H1 (cell line): Measurements from ENCODE around the gene ELOF1. TPM values are rescaled to one million over a fixed set of nuclear protein-coding genes. Genes with fewer than 3 reads are reported as not detected.

Source experiments
- CTCF ChIA-PET: fragments of 300-600 bp; sonication (Branson Sonifier 250); formaldehyde crosslinking; loops from one replicate; lab custom pipeline; 2021; ENCODE audit not compliant: partially characterized antibody; lab: Charles Lee
- POLR2A ChIA-PET: fragments of 300-600 bp; sonication (Branson Sonifier 250); formaldehyde crosslinking; loops from one replicate; lab custom pipeline; 2021; ENCODE audit warnings: inconsistent platforms; ENCODE audit not compliant: partially characterized antibody; lab: Charles Lee
- DNase-seq, 2 experiments: peaks; one replicate each; pipeline versions ENCODE4 v3.0.0 to v3.0.0-alpha.2; 2010 to 2022; ENCODE audit warnings: low spot score in 2 of 2, low read depth in 1 of 2, mixed read lengths in 1 of 2
- FAIRE-seq: peaks from 2 replicates; lab custom pipeline; 2011; peaks lifted over from hg19 to GRCh38; lab: Jason Lieb, UNC
- H2AFZ ChIP-seq: 2 replicates; pipeline ENCODE4 v1.8.1; 2012; ENCODE audit warnings: low read length, inconsistent platforms
- H2AK5ac ChIP-seq: 2 replicates; pipeline ENCODE4 v1.6.1; 2013; ENCODE audit warnings: low read depth, low read length
- H2BK120ac ChIP-seq: replicated peaks from 2 replicates; pipeline ENCODE3; 2013; ENCODE audit warnings: low read depth, low read length, inconsistent platforms
- H2BK12ac ChIP-seq: 2 replicates; pipeline ENCODE4 v1.6.1; 2013; ENCODE audit warnings: low read depth, low read length
- H2BK15ac ChIP-seq: 2 replicates; pipeline ENCODE4 v1.6.1; 2013; ENCODE audit warnings: low read length
- H2BK20ac ChIP-seq: 2 replicates; pipeline ENCODE4 v1.6.1; 2013; ENCODE audit warnings: low read length
- H2BK5ac ChIP-seq: 2 replicates; pipeline ENCODE4 v1.6.1; 2013; ENCODE audit warnings: low read depth, low read length
- H3K14ac ChIP-seq: 2 replicates; pipeline ENCODE4 v1.6.1; 2013; ENCODE audit warnings: inconsistent platforms; ENCODE audit not compliant: insufficient read length
- H3K18ac ChIP-seq: 2 replicates; pipeline ENCODE4 v1.6.1; 2013; ENCODE audit warnings: low read length; ENCODE audit errors: extremely low read depth
- H3K23ac ChIP-seq: 2 replicates; pipeline ENCODE4 v1.6.1; 2013; ENCODE audit warnings: inconsistent platforms; ENCODE audit not compliant: insufficient read length
- H3K23me2 ChIP-seq: 2 replicates; pipeline ENCODE4 v1.6.1; 2013; ENCODE audit warnings: low read depth, low read length
- H3K27ac ChIP-seq: 2 replicates; pipeline ENCODE4 v1.6.1; 2011; ENCODE audit warnings: low read depth, low read length, inconsistent platforms
- H3K27me3 ChIP-seq, 4 experiments: replicated peaks in 1 of 4; 1 replicate in 1 of 4; 2 replicates in 3 of 4; pipeline versions ENCODE4 v1.6.1 to v1.8.1; 2011 to 2013; ENCODE audit warnings: low read length in 3 of 4, mild to moderate bottlenecking in 3 of 4, inconsistent platforms in 2 of 4, mixed read lengths in 2 of 4, moderate library complexity in 1 of 4; ENCODE audit not compliant: control insufficient read depth in 3 of 4, insufficient read depth in 3 of 4; ENCODE audit errors: extremely low read depth in 1 of 4
- H3K36me3 ChIP-seq, 4 experiments: 2 replicates each; pipeline versions ENCODE4 v1.6.1 to v1.8.1; 2011 to 2013; ENCODE audit warnings: mild to moderate bottlenecking in 4 of 4, low read length in 3 of 4, moderate library complexity in 2 of 4, control low read depth in 1 of 4, inconsistent platforms in 1 of 4; ENCODE audit not compliant: insufficient read depth in 4 of 4, control insufficient read depth in 2 of 4
- H3K4ac ChIP-seq: replicated peaks from 2 replicates; pipeline ENCODE3; 2013; ENCODE audit warnings: low read length, low read depth, mixed read lengths, inconsistent platforms; ENCODE audit not compliant: insufficient read length
- H3K4me1 ChIP-seq, 4 experiments: replicated peaks in 1 of 4; 1 replicate in 1 of 4; 2 replicates in 3 of 4; pipeline versions ENCODE4 v1.6.1 to v1.8.1; 2011 to 2013; ENCODE audit warnings: low read length in 3 of 4, inconsistent platforms in 2 of 4, mixed read lengths in 1 of 4; ENCODE audit not compliant: insufficient read depth in 4 of 4, control insufficient read depth in 3 of 4
- H3K4me2 ChIP-seq, 2 experiments: 2 replicates each; pipeline versions ENCODE4 v1.6.1 to v1.8.1; 2011 to 2013; ENCODE audit warnings: low read depth in 2 of 2, low read length in 2 of 2, control low read depth in 1 of 2, inconsistent platforms in 1 of 2, mild to moderate bottlenecking in 1 of 2; ENCODE audit not compliant: insufficient read depth in 1 of 2
- H3K4me3 ChIP-seq, 4 experiments: fragments of 200-600, 300-600 bp in 1 of 4; sonication (generic), shearing (Covaris generic), sonication (Bioruptor Twin) in 1 of 4; 2 replicates each; pipeline versions ENCODE4 v1.5.1 to v1.8.1; 2011 to 2016; ENCODE audit warnings: low read length in 4 of 4, low read depth in 3 of 4, control low read depth in 2 of 4, inconsistent platforms in 2 of 4, mild to moderate bottlenecking in 2 of 4, mixed read lengths in 1 of 4, moderate library complexity in 1 of 4; ENCODE audit not compliant: insufficient read depth in 2 of 4; ENCODE audit errors: extremely low read depth in 1 of 4
- H3K56ac ChIP-seq: replicated peaks from 2 replicates; pipeline ENCODE3; 2013; ENCODE audit warnings: low read depth, mild to moderate bottlenecking, mixed read lengths, low read length, inconsistent platforms; ENCODE audit not compliant: insufficient read length
- H3K79me1 ChIP-seq: 2 replicates; pipeline ENCODE4 v1.6.1; 2013; ENCODE audit warnings: low read depth, low read length, control low read depth
- H3K79me2 ChIP-seq, 2 experiments: 2 replicates each; pipeline versions ENCODE4 v1.6.1 to v1.8.1; 2012 to 2013; ENCODE audit warnings: low read length in 2 of 2, mild to moderate bottlenecking in 2 of 2, inconsistent platforms in 1 of 2; ENCODE audit not compliant: insufficient read depth in 2 of 2, control insufficient read depth in 1 of 2
- H3K9ac ChIP-seq, 4 experiments: replicated peaks in 1 of 4; 1 replicate in 1 of 4; 2 replicates in 3 of 4; pipeline versions ENCODE4 v1.6.1 to v1.8.1; 2011 to 2013; ENCODE audit warnings: low read depth in 3 of 4, low read length in 3 of 4, control low read depth in 2 of 4, mild to moderate bottlenecking in 2 of 4, moderate library complexity in 2 of 4, inconsistent platforms in 1 of 4; ENCODE audit errors: extremely low read depth in 1 of 4
- H3K9me3 ChIP-seq, 2 experiments: 2 replicates each; pipeline versions ENCODE4 v1.6.1 to v1.8.1; 2012 to 2013; ENCODE audit warnings: mild to moderate bottlenecking in 2 of 2, moderate library complexity in 2 of 2, control low read depth in 1 of 2, inconsistent platforms in 1 of 2, low read depth in 1 of 2, low read length in 1 of 2, mixed read lengths in 1 of 2; ENCODE audit not compliant: insufficient read depth in 2 of 2
- H4K20me1 ChIP-seq, 2 experiments: replicated peaks in 1 of 2; 2 replicates each; pipeline versions ENCODE3 to v1.8.1; 2011 to 2013; ENCODE audit warnings: inconsistent platforms in 2 of 2, low read length in 2 of 2, mild to moderate bottlenecking in 1 of 2; ENCODE audit not compliant: insufficient read depth in 2 of 2, control insufficient read depth in 1 of 2
- H4K5ac ChIP-seq: 2 replicates; pipeline ENCODE4 v1.6.1; 2013; ENCODE audit warnings: low read length, low read depth, mixed read lengths, inconsistent platforms; ENCODE audit not compliant: insufficient read length
- H4K8ac ChIP-seq: 2 replicates; pipeline ENCODE4 v1.8.0; 2013; ENCODE audit warnings: mild to moderate bottlenecking, moderate library complexity, low read length, inconsistent platforms; ENCODE audit not compliant: insufficient read depth; ENCODE audit errors: extremely low read depth
- H4K91ac ChIP-seq: replicated peaks from 2 replicates; pipeline ENCODE3; 2013; ENCODE audit warnings: low read length, mixed read lengths, inconsistent platforms; ENCODE audit not compliant: insufficient read length
- FOSL1 ChIP-seq: IDR thresholded peaks from 2 replicates; pipeline ENCODE4 v1.6.1; 2011; ENCODE audit warnings: mild to moderate bottlenecking, low read depth, low read length, moderate library complexity; ENCODE audit not compliant: insufficient read depth
- JUN ChIP-seq: IDR thresholded peaks from 2 replicates; pipeline ENCODE4 v1.6.1; 2011; ENCODE audit warnings: low read depth, mild to moderate bottlenecking, improper control_type of control experiment, low read length
- NRF1 ChIP-seq: IDR thresholded peaks from 2 replicates; pipeline ENCODE4 v1.6.1; 2011; ENCODE audit warnings: mild to moderate bottlenecking, low read depth, low read length, improper control_type of control experiment
- POU5F1 ChIP-seq: IDR thresholded peaks from 2 replicates; pipeline ENCODE4 v1.6.1; 2011; ENCODE audit warnings: low read depth, mild to moderate bottlenecking, low read length, moderate library complexity
- SIRT6 ChIP-seq: IDR thresholded peaks from one replicate; pipeline ENCODE4 v1.7.1; 2012; ENCODE audit warnings: low read length, inconsistent platforms
- SUZ12 ChIP-seq: fragments of 200-600 bp; sonication (generic); IDR thresholded peaks from 2 replicates; pipeline ENCODE4 v1.6.1; 2012; ENCODE audit warnings: mild to moderate bottlenecking, inconsistent platforms, low read length, moderate library complexity, mixed read lengths
- ZNF274 ChIP-seq: IDR thresholded peaks from 2 replicates; pipeline ENCODE4 v1.7.0; 2012; ENCODE audit warnings: low read length, borderline replicate concordance; ENCODE audit errors: extremely low read depth
- WGBS, 2 experiments: shearing (Covaris generic) in 1 of 2; methylation state at CpG; one replicate each; pipeline versions ENCODE4 v1.1.6 to v1.1.7; 2013 to 2015; ENCODE audit warnings: low lambda C conversion rate in 2 of 2, mixed read lengths in 2 of 2, inconsistent platforms in 1 of 2, low coverage in 1 of 2, missing lambda C conversion rate in 1 of 2; ENCODE audit not compliant: insufficient replicate concordance in 2 of 2, insufficient coverage in 1 of 2, insufficient read length in 1 of 2; ENCODE audit errors: extremely low coverage in 1 of 2, missing lambda C conversion rate in 1 of 2; 5-methylcytosine and 5-hydroxymethylcytosine counted together
- polyA plus RNA-seq, 7 experiments: library from polyadenylated mRNA; depleted of rRNA in 3 of 7; stranded (reverse) in 5 of 7; unstranded in 2 of 7; fragments of >200 nt in 5 of 7; fragments of 200-250 nt in 2 of 7; gene quantifications; 1 replicate in 5 of 7; 2 replicates in 1 of 7; 4 replicates in 1 of 7; pipeline versions ENCODE4 v1.2.1 to v1.2.3, GENCODE V29; 2011 to 2013; ENCODE audit warnings: missing spikeins in 2 of 7, mixed read lengths in 2 of 7
- total RNA-seq: library from RNA; stranded (reverse); fragmentation: NEBNext Ultra II Directional; extraction: Animal tissue kit (Norgen Biotek cat#: 25700); gene quantifications from 2 replicates; pipeline ENCODE4 v1.2.1, GENCODE V29; 2021

The ELOF1 gene
- total and polyA plus RNA-seq, 2 of the 8 experiments (the other 6 are each of a cell fraction or from before 2014, with no cell fraction given): 84.2 to 101 TPM

GRCh38 chr19:11606484-11606883 is 47.5 kb upstream of the ELOF1 start:
- Histone ChIP-seq H3K4me1 (peaks cover 0 to 7% (median 3%) of the 10 kb centered on the region in 4 experiments; a peak in 2 of 7 replicates), H3K27ac (no peak overlapping the region), H3K56ac (no peak overlapping the region), H3K4ac (no peak overlapping the region), H3K9me3 (peaks cover 14% of the 10 kb centered on the region in 2 experiments), H4K5ac (no peak overlapping the region), H3K4me2 (no peak overlapping the region), H3K79me2 (peaks cover 7 to 74% of the 10 kb centered on the region in 2 experiments; a peak in 3 of 4 replicates), H4K20me1 (peaks cover 0 to 4% of the 10 kb centered on the region in 2 experiments), H3K9ac (no peak overlapping the region), H3K36me3 (peaks cover 6 to 37% (median 16%) of the 10 kb centered on the region in 4 experiments; a peak in 5 of 8 replicates), H3K14ac (no peak overlapping the region), H2AK5ac (no peak overlapping the region), H3K4me3 (no peak overlapping the region), H3K23me2 (no peaks in the 10 kb centered on the region), H3K18ac (no peak overlapping the region), H2AFZ (no peak overlapping the region), H2BK5ac (no peak overlapping the region), H3K27me3 (no peaks in the 10 kb centered on the region), H3K23ac (no peak overlapping the region), H2BK12ac (no peak overlapping the region), H4K91ac (no peak overlapping the region), H4K8ac (no peak overlapping the region), H2BK20ac (no peak overlapping the region), H3K79me1 (peaks cover 17% of the 10 kb centered on the region), H2BK15ac (no peak overlapping the region), H2BK120ac (no peak overlapping the region)
- FAIRE-seq: no peak
- ChIA-PET POLR2A (interaction anchor here (1.9 kb wide), 1 partner anchor 9 kb away, joined by 7 read pairs; no protein-coding TSS in a partner anchor), CTCF (interaction anchor here (0.6 kb wide), 2 partner anchors 55 to 245 kb away, joined by 3 to 4 read pairs; no protein-coding TSS in a partner anchor)
- DNase-seq: no peak
- 92% methylated on average over 5 of the region's 8 CpGs; no CpG with 5 or more reads in 1 of the 2 experiments for WGBS, 2 experiments
- no peak for TF ChIP-seq ZNF274
- no peak for TF ChIP-seq SIRT6
- TF ChIP-seq FOSL1: no peak
- TF ChIP-seq SUZ12: no peak
- TF ChIP-seq NRF1: no peak
- no peak for TF ChIP-seq POU5F1
- no peak for TF ChIP-seq JUN
